Neural crest cell (in vitro differentiated cells): ENCODE data around the gene CUBN. TPM values are rescaled to one million over a fixed set of nuclear protein-coding genes. Genes with fewer than 3 reads are reported as not detected.

Source experiments
- DNase-seq: peaks from one replicate; pipeline ENCODE4 v3.0.0; 2021; ENCODE audit warnings: low read depth, mixed read lengths, low spot score
- H3K27ac Mint-ChIP-seq: one replicate; pipeline ENCODE4 v1.8.0; 2021; ENCODE audit warnings: mild to moderate bottlenecking, mixed read lengths; ENCODE audit not compliant: unreplicated experiment
- H3K27me3 Mint-ChIP-seq: 2 replicates; pipeline ENCODE4 v1.8.0; 2021; ENCODE audit warnings: low read depth, mild to moderate bottlenecking, mixed read lengths
- H3K36me3 Mint-ChIP-seq: 2 replicates; pipeline ENCODE4 v1.8.0; 2021; ENCODE audit warnings: low read depth, mild to moderate bottlenecking, mixed read lengths
- H3K4me1 Mint-ChIP-seq: 2 replicates; pipeline ENCODE4 v1.8.0; 2021; ENCODE audit warnings: mixed read lengths
- H3K4me3 Mint-ChIP-seq: one replicate; pipeline ENCODE4 v1.8.0; 2021; ENCODE audit warnings: mild to moderate bottlenecking, mixed read lengths
- H3K9me3 Mint-ChIP-seq: 2 replicates; pipeline ENCODE4 v1.8.0; 2021; ENCODE audit warnings: mixed read lengths
- total RNA-seq: library from RNA; stranded (reverse); gene quantifications from 2 replicates; pipeline ENCODE4 v1.2.1, GENCODE V29; 2021
- TF ChIP-seq, protein P1 (sequence below): fragments of 200-600 bp; sonication (generic); conservative IDR thresholded peaks from 2 replicates; pipeline ENCODE4 v1.5.0; 2021; ENCODE audit warnings: antibody characterized with exemption, mild to moderate bottlenecking

The CUBN gene
- total RNA-seq, 1 donor from 2014 or later: 2.2 TPM

DNA sequence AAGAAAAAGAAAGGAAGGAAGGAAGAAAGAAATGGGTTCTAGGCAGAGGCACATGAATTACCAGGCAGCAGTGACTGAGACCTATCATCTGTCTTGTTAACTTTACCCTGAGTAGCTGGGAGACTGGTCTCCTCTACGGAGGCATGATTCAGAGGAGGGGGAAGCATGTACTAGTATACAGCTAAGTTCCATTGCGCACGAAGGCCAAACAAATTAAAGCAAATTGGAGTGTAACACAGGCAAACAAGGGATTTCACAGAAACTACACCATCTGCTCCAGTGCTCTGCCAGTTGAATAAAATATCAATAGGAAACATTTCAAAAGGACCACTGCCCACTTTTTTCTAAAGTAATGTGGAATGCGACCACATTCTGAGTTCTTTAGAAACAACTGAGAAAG, 246.5 kb downstream of the CUBN start:
- no peak overlapping the region for H3K27ac Mint-ChIP-seq
- H3K27me3 Mint-ChIP-seq: no peaks in the 10 kb centered on the region
- no peaks in the 10 kb centered on the region for H3K36me3 Mint-ChIP-seq
- peaks cover 3% of the 10 kb centered on the region for H3K9me3 Mint-ChIP-seq
- TF ChIP-seq, protein P1, sequence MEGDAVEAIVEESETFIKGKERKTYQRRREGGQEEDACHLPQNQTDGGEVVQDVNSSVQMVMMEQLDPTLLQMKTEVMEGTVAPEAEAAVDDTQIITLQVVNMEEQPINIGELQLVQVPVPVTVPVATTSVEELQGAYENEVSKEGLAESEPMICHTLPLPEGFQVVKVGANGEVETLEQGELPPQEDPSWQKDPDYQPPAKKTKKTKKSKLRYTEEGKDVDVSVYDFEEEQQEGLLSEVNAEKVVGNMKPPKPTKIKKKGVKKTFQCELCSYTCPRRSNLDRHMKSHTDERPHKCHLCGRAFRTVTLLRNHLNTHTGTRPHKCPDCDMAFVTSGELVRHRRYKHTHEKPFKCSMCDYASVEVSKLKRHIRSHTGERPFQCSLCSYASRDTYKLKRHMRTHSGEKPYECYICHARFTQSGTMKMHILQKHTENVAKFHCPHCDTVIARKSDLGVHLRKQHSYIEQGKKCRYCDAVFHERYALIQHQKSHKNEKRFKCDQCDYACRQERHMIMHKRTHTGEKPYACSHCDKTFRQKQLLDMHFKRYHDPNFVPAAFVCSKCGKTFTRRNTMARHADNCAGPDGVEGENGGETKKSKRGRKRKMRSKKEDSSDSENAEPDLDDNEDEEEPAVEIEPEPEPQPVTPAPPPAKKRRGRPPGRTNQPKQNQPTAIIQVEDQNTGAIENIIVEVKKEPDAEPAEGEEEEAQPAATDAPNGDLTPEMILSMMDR: no peak
- no peak overlapping the region for H3K4me3 Mint-ChIP-seq
- peaks cover 6% of the 10 kb centered on the region for H3K4me1 Mint-ChIP-seq
- no peak for DNase-seq

DNA sequence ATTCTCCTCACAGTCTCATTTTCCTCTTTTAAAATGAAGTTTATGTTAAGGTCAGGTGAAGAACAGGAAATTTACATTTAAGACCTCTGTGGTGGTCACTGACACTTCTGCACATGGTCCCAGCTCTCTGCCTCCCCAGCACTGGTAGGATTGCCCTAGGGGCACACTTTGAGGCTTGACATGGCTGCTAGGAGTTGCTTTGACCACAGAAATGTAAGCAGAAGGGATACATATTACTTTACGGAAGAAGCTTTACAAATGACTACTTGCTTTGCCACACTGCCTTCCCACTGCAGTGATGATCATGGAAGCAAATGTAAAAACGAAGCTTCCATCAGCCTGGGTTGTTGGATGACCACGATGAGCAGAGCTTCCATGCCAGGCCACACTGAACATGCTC, 259.3 kb downstream of the CUBN start:
- TF ChIP-seq, protein P1: no peak
- H3K4me3 Mint-ChIP-seq: no peak overlapping the region
- no peaks in the 10 kb centered on the region for H3K36me3 Mint-ChIP-seq
- no peak for DNase-seq
- no peaks in the 10 kb centered on the region for H3K27me3 Mint-ChIP-seq
- no peak overlapping the region for H3K27ac Mint-ChIP-seq
- no peaks in the 10 kb centered on the region for H3K9me3 Mint-ChIP-seq
- H3K4me1 Mint-ChIP-seq: peaks cover 27% of the 10 kb centered on the region

DNA sequence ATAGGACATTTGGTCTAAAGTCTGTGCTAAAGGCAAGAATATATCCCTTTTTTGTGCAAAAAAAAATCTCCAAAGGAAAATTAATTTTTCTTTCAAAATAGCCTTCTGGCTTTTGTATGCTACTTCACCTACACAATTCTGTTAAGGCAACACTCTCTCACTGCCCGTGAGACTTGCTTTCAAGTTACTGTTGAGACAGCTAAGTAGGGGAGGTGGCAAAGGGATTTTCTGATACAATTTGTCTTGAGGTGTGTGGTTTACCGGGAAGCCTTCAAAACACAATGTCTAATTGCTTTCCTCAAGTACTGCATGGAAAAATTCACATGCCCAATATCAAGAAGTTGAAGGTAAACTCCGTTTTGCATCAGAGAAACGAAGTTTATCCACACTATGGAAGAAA, 261.6 kb downstream of the CUBN start:
- no peaks in the 10 kb centered on the region for H3K27me3 Mint-ChIP-seq
- H3K27ac Mint-ChIP-seq: no peak overlapping the region
- H3K9me3 Mint-ChIP-seq: no peaks in the 10 kb centered on the region
- no peak for DNase-seq
- H3K4me3 Mint-ChIP-seq: no peak overlapping the region
- TF ChIP-seq, protein P1: no peak
- H3K36me3 Mint-ChIP-seq: no peaks in the 10 kb centered on the region
- H3K4me1 Mint-ChIP-seq: peaks cover 27% of the 10 kb centered on the region

DNA sequence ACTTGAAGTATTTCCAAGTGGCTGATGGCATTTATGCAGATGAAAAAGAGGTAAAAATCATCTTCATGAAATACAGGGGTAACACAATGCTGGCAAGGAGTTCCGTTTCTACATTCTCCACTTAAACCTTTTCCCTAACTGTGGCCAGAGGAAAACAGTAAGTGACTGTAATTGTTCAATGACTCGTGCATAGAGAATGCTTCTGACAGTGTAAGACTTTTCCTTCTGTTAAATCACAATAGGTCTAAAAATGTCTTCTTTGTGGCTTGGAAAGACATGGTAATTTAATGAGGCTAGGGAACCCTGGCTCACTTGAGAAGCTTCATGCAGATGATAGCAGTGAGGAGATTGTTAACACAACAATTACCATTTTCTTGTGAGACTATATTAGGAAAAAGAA, 262.1 kb downstream of the CUBN start:
- Mint-ChIP-seq H3K27ac (no peak overlapping the region), H3K4me3 (no peak overlapping the region), H3K27me3 (no peaks in the 10 kb centered on the region), H3K36me3 (no peaks in the 10 kb centered on the region), H3K4me1 (peaks cover 27% of the 10 kb centered on the region), H3K9me3 (no peaks in the 10 kb centered on the region)
- DNase-seq: no peak
- TF ChIP-seq, protein P1: no peak

DNA sequence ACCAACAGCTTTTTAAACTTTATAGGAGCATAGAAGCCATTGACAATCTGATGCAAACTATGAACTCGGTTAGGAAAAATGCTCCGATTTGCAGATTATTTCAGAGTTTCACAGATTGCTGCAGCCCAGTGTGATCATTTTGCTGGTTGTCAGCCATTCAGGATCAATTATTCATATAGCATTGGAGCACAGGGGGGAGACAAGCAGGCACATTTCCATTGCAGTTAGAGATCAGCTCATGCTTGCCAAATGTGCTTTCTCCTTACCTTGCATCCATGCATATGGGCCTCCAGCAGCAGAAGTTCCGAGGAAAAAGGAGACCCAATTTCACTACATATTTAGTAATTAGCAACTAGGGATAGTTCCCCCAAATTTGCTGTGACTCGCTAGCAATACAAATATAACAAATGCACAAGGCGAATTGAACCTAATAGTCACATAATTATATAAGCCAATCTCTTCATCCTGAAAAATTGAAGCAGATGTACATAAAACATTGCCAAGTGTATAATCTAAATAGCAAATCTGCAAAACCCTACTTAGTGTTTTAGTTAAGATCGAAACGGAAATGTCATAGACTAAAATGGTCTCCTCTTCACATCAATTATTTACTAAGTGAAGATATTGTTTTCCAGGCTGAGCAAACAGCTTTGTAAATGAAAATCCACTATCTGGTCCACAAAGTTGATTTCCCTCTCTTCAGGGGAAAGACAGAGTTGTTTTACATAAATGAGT, 262.9 kb downstream of the CUBN start:
- Mint-ChIP-seq H3K27me3 (no peaks in the 10 kb centered on the region), H3K36me3 (no peaks in the 10 kb centered on the region), H3K27ac (no peak overlapping the region), H3K9me3 (no peaks in the 10 kb centered on the region), H3K4me3 (no peak overlapping the region), H3K4me1 (peaks cover 27% of the 10 kb centered on the region)
- TF ChIP-seq, protein P1: no peak
- no peak for DNase-seq
